SK-N-MC (cell line): Measurements from ENCODE around the gene ZNF135.

Experiments
- EZH2 ChIP-seq: fragments of 200-600 bp; sonication (generic); IDR thresholded peaks from one replicate; pipeline ENCODE4 v1.6.1; 2017; ENCODE audit warnings: antibody characterized with exemption
- FOXP2 ChIP-seq: optimal IDR thresholded peaks from 2 replicates; pipeline ENCODE3; 2011; ENCODE audit warnings: mild to moderate bottlenecking, moderate library complexity; ENCODE audit not compliant: insufficient read depth; ENCODE audit errors: extremely low read length, control extremely low read depth
- POLR2AphosphoS5 ChIP-seq: IDR thresholded peaks from 2 replicates; pipeline ENCODE4 v1.6.1; 2012; ENCODE audit warnings: mild to moderate bottlenecking, low read depth, low read length, borderline replicate concordance

- TF ChIP-seq EZH2 (no peak), POLR2AphosphoS5 (no peak), FOXP2 (no peak)
Measured at GRCh38 chr19:58067240-58067912, 8.3 kb downstream of the ZNF135 start.
